ELR (cell line): ENCODE measurements around the gene IRX5.

Experiments used
- DNase-seq: peaks from one replicate; pipeline ENCODE4 v3.0.0-alpha.2; 2015; ENCODE audit warnings: low read depth

Gene IRX5

GRCh38 chr16:54930005-54930868, at the start of gene IRX5:
TSS of gene IRX5 (plus strand) at chr16:54930865. CDS start at chr16:54931199, 334 bp downstream.
- peak; percentile 91 for DNase-seq

- no peak for DNase-seq
These were observed 48.1 kb upstream of the IRX5 start for GRCh38 chr16:54882556-54882955.

GRCh38 chr16:54883358-54883757, 47.3 kb upstream of the IRX5 start:
- DNase-seq: no peak

- DNase-seq: no peak
These were observed 44.6 kb upstream of the IRX5 start for GRCh38 chr16:54886078-54886477.

- no peak for DNase-seq
These were observed 40.3 kb upstream of the IRX5 start for GRCh38 chr16:54890381-54890780.

- DNase-seq: no peak
These were observed 39.3 kb upstream of the IRX5 start for GRCh38 chr16:54891346-54891745.

GRCh38 chr16:54892981-54893380, 37.7 kb upstream of the IRX5 start:
- DNase-seq: no peak

GRCh38 chr16:54897930-54898329, 32.7 kb upstream of the IRX5 start:
- DNase-seq: no peak

- DNase-seq: no peak
These were observed 29.1 kb upstream of the IRX5 start for GRCh38 chr16:54901606-54902005.

GRCh38 chr16:54903047-54903446, 27.6 kb upstream of the IRX5 start:
- no peak for DNase-seq

- DNase-seq: no peak
These were observed 19.6 kb upstream of the IRX5 start for GRCh38 chr16:54911079-54911478.

- no peak for DNase-seq
These were observed 17.9 kb upstream of the IRX5 start for GRCh38 chr16:54912720-54913119.

- DNase-seq: no peak
These were observed 9.3 kb upstream of the IRX5 start for GRCh38 chr16:54921206-54921824.

- no peak for DNase-seq
These were observed 7.6 kb upstream of the IRX5 start for GRCh38 chr16:54923055-54923473.

- no peak for DNase-seq
These were observed 6.7 kb upstream of the IRX5 start for GRCh38 chr16:54923988-54924387.

- DNase-seq: peak; percentile 74
These were observed 4.4 kb upstream of the IRX5 start for GRCh38 chr16:54926166-54926838.

- no peak for DNase-seq
These were observed 3.3 kb upstream of the IRX5 start for GRCh38 chr16:54927125-54928015.

GRCh38 chr16:54928016-54928356, 2.7 kb upstream of the IRX5 start:
- DNase-seq: peak; percentile 51

- peak; percentile 54 for DNase-seq
These were observed 2.1 kb upstream of the IRX5 start for GRCh38 chr16:54928411-54929089.

- DNase-seq: peak; percentile 98
These were observed 1.3 kb upstream of the IRX5 start for GRCh38 chr16:54929090-54930004.

- no peak for DNase-seq
These were observed 129 bp downstream of the IRX5 start for GRCh38 chr16:54930869-54931119.
